HG02610 (cell line): ENCODE measurements around the gene SIGLEC5.
A peak's percentile ranks its signal among the peaks of the same experiment; 100 is the strongest.
"Not testable (repeated sequence)": the region's sequence is repeated elsewhere in the genome, so short reads cannot be mapped to it uniquely, and the experiment has no call there.

Experiments
- ATAC-seq: cut with Tn5 transposase; IDR thresholded peaks from one replicate; pipeline ENCODE4 v1.9.1; 2021; ENCODE audit warnings: mild to moderate bottlenecking, moderate library complexity; ENCODE audit not compliant: unreplicated experiment

SIGLEC5 gene, protein sequence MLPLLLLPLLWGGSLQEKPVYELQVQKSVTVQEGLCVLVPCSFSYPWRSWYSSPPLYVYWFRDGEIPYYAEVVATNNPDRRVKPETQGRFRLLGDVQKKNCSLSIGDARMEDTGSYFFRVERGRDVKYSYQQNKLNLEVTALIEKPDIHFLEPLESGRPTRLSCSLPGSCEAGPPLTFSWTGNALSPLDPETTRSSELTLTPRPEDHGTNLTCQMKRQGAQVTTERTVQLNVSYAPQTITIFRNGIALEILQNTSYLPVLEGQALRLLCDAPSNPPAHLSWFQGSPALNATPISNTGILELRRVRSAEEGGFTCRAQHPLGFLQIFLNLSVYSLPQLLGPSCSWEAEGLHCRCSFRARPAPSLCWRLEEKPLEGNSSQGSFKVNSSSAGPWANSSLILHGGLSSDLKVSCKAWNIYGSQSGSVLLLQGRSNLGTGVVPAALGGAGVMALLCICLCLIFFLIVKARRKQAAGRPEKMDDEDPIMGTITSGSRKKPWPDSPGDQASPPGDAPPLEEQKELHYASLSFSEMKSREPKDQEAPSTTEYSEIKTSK

DNA sequence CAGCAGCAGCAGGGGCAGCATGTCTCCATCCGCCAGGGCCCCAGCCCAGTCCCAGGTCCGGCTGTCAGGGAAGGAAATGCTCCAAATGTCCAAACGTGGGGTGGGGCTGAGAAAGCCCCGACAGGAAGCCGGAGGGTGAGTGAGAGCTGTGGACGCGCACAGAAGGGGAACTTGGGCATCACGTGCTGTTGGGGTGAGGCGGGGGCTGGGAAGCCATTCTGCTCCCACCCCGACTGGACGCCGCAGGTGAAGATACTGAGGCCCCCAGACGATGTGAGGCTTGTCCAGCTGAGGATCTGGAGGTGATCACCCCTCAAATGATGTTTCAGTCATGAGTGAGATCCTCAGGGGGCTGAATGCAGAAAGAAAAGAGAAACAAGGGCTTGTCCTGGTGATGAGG is at the start of gene SIGLEC5:
SIGLEC5 (minus strand) TSS at position 87 of the 400 bp plus-strand sequence; CDS start at position 21, 66 bp downstream.
- ATAC-seq: peak; percentile 50

DNA sequence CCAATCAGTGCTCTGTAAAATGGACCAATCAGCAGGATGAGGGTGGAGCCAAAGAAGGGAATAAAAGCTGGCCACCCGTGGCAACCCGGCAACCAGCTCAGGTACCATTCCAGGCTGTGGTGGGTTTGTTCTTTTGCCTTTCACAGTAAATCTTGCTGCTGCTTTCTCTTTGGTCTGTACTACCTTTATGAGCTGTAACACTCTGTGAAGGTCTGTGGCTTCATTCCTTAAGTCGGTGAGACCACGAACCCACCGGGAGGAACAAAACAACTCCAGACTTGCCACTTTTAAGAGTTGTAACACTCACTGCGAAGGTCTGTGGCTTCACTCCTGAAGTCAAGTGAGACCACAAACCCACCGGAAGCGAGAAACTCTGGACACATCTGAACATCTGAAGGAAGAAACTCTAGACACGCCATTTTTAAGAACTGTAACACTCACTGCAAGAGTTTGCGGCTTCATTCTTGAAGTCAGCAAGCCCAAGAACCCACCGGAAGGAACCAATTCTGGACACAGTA is 46.4 kb upstream of the SIGLEC5 start:
- no peak for ATAC-seq

DNA sequence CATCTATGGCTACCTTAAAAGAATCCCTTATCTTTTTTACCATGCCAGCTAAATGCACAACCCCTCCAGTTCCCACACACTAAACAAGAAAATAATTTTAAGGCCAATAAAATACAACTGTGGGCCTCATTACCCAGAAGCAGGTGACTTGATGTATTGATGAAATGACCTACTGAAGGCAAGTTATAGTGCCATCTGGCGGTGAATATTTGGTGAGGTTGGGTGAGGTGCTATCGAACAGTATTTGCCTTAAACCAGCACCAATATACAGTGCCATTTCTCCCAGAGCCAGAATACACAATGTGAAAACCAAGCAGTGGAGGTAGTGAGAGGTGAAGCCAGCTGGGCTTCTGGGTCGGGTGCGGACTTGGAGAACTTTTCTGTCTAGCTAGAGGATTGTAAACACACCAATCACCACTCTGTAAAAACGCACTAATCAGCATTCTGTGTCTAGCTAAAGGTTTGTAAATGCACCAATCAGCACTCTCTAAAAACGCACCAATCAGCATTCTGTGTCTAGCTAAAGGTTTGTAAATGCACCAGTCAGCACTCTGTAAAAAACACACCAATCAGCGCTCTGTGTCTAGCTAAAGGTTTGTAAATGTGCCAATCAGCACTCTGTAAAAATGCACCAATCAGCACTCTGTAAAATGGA is 45.8 kb upstream of the SIGLEC5 start:
- ATAC-seq: not testable (repeated sequence)

DNA sequence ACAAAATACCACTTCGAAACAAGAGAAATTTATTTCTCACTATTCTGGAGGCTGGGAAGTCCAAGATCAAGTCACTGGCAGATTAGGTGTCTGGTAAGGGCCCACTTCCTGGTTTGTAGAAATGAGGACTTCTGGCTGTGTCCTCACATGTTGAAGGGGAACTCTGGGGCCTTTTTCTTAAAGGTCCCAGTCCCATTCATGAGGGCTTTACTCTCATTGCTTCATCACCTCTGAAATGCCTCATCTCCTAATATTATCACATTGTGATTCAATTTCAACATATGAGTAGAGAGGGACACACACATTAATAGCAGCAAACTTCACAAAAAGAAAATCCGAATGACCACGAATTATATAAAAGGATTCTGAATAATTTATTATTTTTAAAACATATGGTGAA is 38.0 kb upstream of the SIGLEC5 start:
- no peak for ATAC-seq

DNA sequence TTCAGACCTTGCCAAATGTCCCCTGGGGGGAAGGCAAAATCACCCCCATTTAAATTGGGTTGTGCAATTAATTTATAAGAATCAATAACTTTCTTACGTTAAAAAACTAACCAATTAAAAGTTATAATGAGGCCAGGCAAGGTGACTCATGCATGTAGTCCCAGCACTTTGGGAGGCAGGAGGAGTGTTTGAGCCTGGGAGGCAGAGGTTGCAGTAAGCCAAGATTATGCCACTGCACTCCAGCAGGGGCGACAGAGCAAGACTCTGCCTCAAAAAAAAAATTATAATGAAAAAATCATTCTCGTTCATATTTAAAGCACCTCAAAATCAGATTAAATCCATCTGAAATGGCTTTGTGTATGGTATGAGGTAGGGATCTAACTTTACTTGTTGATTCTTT is 34.8 kb upstream of the SIGLEC5 start:
- ATAC-seq: no peak

DNA sequence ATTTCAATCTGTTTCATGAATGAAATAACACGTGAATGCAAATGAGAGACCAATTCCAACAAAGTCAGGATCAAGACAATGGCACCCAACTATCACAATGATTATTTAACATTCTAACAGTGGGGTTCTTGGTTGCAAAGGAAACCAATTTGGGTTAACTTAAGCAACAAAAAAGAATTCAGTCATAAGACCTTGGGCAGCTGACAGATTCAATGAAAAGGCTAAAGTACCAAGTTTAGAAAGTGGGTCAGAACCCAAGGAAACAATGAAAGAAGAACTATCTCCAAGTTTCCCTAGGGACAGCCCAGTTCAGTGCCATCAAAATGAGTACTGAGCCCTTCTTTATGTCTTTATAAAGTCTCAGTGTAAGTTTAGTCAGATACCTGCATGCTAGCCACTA is 33.9 kb upstream of the SIGLEC5 start:
- ATAC-seq: no peak

DNA sequence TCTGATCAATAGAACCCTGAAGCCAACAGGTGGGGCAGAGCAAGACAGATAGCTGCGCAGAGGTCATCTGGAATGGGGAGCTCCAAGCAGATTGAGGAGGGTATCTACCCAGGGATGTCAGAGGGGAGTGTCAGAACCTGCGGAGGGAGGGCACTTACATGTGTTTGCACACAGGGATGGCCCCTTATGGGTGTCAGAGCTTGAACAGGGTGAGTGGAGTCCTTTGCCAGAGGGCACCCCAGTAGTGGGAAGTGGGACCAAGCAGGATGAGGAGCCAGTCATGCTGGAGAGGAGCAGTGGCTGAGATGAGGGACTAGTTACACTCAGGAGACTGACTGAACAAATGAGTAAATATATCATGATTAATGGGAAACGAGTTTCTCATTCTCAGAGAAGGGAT is 33.4 kb upstream of the SIGLEC5 start:
- ATAC-seq: no peak

DNA sequence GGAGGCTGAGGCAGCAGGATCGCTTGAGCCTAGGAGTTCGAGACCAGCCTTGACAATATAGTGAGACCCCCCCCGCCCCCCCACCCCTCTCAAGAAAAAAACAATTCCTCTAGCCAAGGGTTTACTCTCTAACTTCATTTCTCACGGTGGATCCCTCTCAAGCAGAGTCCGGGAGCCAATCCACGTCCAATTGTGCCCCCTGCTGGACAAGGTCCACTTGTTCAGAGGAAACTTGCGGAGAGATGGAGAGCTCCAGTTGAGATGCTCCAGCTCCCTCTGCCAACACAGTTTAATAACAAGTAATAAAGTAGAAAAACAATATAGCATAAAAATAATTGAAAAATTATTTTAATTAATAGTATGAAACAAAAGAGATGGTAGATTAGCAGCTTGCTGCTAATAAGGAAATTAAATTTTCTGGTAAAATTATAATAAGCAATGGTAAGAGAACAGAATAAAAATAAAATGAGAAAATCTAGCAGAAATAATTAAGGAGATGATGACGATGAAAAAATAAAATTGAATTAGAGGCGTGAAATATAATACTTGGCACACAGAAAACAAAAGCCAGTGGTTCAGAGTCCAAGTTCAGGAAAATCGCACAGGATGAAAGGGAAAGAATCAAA is 30.9 kb upstream of the SIGLEC5 start:
- ATAC-seq: no peak

DNA sequence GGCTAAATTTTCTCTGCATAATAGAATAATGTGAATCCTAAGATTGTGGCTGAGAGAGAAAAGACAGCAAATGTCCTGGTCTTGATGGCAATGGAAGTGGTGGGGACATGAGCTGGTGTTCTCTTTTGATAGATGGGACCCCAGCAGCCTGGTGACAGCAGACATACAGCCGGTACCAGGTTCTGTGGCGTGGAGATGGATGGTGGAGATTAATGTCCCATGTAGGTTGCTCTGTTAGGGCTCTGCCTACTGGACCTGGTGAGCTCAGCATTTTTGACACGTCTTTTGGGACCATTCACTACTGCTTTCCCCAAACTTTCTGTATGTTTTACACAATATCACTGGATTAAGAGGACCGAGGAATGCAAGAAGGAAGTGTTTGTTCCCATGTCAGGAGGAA is 24.6 kb upstream of the SIGLEC5 start:
- ATAC-seq: no peak

DNA sequence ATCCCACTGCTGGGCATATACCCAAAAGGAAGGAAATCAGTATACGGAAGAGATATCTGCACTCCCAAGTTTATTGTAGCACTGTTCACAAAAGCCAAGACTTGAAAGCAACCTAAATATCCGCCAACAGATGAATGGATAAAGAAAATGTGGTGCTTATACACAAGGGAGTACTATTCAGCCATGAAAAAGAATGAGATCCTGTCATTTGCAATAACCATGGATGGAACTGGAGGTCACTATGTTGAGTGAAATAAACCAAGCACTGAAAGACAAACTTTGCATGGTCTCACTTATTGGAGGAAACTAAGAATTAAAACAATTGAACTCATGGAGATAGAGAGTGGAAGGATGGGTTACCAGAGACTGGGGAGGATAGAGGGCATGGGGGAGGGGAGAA is 23.0 kb upstream of the SIGLEC5 start:
- no peak for ATAC-seq

DNA sequence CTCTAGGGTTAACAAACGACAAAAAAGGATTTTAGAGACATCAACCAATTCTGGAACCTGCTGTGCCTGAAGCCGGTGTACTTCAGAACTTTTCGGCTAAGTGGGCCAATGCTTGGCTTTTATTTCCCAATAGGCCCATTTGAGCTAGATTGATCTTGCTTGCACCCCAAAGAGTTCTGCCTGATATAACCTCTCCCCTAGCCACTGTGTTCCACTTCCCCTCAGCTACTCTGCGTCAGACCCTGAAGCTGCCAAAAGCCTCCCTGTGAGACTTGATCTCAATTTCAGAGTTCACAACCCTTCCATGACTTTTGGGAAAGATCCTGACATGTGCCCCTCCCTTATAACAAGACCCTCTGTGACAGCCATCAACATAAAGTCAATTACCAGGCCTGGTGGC is 22.1 kb upstream of the SIGLEC5 start:
- ATAC-seq: no peak

DNA sequence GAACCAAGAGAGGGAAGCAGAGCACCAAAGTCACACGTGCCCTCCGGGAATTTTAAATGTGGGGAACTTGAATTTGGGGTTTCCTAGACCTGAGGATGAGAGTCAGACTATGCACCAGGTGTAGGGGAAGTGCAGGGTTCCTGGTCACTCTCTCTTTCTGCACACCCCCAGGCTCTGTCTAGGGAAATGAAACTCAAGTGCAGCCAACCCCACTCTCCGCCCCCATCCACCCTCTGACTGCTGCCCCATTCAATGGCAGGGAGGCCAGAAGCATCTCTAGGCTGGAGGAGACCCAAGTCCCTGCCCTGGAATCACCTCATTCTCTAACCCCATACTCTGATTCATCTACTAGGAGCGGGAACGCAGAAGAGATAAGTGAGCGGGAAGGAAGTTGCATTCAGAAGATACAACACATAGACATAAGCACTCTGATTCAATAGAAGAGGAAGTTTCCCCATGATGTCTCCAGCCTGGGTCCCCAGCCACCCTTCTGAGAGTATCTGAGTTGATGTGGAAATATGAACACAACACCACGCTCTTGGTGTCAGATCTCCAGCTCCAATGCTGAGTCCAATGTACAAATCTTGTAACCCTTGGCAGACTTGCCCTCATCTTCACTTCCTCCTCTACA is 21.1 kb upstream of the SIGLEC5 start:
- ATAC-seq: no peak

DNA sequence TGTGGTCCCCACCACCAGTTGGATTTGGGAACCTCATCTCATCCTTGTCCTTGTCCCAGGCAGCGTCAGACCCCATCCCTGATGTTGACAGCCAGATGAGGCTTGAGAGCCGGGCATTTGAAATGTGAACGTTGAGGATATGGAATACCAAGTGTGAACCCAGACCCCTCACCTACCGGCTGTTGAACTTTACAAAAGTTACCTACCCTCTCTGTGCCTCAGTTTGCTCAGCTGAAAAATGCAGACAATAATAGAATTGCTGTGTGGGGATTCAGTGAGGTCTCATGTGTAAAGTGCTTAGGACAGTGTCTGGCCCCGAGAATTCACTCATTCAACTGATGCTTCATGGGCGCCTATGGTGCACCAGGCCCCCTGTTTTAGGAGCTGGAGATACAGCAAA is 17.1 kb upstream of the SIGLEC5 start:
- no peak for ATAC-seq

DNA sequence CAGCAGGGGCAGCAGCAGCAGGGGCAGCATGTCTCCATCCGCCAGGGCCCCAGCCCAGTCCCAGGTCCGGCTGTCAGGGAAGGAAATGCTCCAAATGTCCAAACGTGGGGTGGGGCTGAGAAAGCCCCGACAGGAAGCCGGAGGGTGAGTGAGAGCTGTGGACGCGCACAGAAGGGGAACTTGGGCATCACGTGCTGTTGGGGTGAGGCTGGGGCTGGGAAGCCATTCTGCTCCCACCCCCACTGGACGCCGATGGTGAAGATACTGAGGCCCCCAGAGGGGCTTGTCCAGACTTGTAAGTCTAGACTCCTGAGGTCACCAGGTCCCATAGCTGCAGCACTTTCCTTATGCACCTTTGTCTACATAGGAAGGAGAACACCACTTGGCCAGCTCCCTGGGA is 16.5 kb upstream of the SIGLEC5 start, which contains the start of gene SIGLEC14:
SIGLEC14 (minus strand) TSS at position 96 of the 400 bp plus-strand sequence; CDS start at position 30, 66 bp downstream.
- not testable (repeated sequence) for ATAC-seq

DNA sequence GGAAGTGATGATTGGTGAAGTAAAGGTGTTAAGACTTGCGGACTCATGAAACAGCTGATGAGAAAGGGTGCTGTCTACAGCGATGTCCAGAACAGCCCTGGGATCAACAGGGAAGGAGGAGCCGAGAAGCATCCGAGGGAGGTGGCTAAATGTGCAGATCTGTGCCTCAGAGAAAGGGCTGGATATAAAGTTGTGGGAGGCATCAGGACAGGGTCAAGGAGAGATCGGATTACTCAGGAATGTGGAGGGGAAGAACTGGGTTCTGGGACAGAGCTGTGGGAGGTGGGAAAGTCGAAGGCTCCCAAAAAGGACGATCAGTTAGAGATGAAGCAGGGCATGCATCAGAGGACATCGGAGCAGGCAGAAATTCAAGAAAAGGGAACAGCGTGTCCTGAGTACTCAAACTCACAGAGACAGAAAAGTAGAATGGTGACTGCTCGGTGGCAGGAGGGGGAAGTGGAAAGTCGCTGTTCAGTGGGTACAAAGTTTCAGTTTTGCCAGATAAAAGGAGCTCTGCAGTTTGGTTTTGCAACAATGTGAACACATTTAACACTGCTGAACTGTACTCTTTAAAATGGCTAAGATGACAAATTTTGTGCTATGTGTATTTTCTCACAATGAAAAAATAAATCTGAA is 14.6 kb upstream of the SIGLEC5 start:
- ATAC-seq: no peak

DNA sequence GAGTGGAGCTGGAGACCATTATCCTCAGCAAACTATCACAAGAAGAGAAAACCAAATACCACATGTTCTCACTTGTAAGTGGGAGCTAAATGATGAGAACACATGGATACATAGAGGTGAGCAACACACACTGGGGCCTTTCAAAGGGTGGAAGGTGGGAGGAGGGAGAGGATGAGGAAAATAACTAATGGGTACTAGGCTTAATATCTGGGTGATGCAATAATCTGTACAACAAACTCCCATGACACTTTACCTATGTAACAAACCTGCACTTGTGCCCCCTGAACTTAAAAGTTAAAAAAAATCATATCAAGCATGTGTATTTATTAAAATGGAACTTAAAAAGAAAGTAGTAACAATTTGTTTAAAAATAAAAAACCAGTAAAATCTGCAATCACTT is 11.4 kb upstream of the SIGLEC5 start:
- no peak for ATAC-seq

DNA sequence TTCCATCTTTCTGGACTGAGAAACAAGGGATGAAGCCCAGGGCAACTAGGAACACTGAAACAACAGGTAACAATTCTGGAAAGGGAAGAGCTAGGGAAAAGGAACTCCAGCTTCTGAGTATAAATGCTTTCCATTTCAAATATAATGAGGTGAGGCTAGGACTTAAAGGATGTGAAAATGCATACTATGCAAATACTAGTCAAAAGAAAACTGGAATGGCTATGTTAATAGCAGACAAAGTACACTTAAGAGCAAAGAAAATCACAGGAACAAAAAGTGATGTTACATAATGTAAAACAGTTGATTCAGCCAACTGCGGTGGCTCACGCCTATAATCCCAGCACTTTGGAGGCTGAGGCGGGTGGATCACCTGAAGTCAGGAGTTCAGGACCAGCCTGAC is 10.2 kb upstream of the SIGLEC5 start:
- no peak for ATAC-seq

DNA sequence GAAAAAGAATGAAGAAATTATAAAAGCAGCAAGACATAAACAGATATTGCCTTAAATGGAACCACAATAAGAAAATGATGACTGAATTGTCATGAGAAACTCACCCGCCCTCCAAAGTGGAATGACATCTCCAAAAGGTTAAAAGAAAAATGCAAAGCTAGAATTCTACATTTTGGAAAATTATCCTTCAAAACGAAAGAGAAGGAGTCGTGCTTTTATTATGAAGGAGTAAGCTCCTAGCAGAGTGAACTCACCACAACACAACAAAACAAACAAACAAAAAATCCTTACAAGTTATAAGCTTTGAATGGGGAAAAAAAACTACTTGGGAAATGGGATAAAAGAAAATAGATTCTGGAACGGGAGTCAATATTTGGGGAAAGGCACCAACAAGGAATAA is 9.7 kb upstream of the SIGLEC5 start:
- no peak for ATAC-seq

DNA sequence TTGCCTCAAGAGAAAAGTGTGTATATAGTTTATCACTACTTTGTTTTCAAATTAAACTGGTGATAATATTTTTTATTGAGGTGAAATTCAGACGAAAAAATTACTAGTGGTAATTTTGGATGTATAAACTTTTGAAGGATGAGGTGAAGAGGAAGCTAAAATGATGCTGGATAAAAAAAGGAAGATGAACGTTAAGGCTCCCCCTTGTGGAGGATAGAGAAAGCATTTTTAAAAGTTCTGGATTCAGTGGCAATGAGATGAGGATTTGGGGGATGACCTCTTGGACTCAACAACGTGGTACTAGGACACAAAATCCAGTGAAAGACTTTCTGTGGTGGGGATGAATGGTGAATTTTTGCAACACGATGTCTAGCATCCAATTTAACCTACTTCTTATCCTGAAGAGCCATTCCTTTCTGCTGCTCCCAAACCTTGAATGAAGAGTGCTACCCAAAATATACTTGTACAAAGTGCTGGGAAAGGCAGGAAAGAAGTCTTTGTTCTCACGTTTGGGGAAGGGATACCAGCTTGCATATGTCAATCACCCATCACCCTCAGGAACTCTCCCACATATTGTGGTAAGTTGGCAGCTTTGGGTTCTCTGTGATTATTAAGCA is 7.3 kb upstream of the SIGLEC5 start:
- ATAC-seq: no peak

DNA sequence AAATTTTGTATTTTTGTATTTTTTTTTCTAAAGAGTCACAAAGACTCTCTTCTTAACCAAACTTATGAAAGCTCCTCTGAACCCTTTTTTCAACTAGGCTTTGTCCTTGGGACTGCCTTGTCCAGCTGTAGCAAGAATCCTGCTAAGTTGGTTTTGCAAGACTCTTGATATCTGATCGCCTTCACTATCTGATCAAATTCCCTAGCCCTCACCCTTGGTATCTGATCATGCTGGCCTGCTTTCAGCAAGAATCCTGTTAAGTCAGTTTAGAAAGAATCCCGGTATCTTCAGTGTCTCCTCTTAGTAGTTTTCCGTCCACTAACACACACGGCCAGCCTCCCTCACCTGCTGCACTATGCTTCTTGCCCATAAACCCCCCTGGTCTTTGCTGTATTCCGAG is 1.9 kb upstream of the SIGLEC5 start:
- no peak for ATAC-seq
